Measurements from ENCODE around the gene ONECUT3. TPM values are rescaled to one million over a fixed set of nuclear protein-coding genes. Genes with fewer than 3 reads are reported as not detected.

ONECUT3 gene
- total RNA-seq, 2 experiments from 2014 or later = not detected

DNA sequence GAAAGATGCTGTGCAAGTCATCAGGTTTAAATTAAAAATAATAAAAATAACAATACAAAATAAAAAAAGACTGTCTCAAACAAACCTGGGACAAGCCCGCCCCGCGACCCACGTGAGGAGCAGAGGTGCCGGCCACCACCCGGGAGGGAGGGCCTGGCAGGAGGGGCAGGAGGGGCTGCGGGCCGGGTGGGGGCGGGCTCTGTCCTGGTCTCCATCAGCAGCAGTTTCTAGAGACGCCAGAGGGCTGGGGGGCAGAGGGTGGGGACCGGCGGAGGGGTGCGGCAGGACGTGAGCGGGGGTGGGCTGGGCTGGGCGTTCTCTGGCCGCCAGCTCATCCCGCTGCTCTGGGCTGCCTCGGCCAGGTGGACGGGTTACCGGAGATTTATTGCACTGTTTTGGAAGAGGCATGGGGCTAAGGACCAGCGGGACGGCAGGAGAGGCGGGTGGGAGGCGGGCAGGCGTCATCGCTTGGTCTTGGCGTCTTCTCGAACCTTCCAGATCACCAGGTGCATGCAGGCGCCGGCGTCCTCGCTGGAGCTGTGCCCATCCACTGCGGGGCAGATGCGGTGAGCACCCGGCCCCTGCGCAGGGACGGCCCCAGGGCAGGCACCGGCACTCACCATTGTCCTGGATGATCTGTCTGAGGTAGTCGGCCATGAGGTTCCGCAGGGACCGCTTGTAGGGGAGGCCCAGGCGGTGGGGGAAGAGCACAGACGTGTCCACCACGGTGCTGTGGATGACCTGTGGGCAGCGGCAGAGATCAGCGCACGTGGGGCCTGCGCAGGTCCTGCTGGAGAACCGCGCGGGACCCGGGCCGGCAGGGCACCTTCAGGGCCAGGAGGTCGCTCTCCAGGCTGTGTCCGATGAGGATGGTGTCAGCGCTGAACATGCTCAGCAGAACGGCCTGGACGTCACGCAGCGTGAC lies 62.6 kb downstream of the ONECUT3 start:
- BruUV-seq (replicated peaks) = no TSS peak
- H2AFZ ChIP-seq (ENCODE audit: low read length) = no peak overlapping the region

DNA sequence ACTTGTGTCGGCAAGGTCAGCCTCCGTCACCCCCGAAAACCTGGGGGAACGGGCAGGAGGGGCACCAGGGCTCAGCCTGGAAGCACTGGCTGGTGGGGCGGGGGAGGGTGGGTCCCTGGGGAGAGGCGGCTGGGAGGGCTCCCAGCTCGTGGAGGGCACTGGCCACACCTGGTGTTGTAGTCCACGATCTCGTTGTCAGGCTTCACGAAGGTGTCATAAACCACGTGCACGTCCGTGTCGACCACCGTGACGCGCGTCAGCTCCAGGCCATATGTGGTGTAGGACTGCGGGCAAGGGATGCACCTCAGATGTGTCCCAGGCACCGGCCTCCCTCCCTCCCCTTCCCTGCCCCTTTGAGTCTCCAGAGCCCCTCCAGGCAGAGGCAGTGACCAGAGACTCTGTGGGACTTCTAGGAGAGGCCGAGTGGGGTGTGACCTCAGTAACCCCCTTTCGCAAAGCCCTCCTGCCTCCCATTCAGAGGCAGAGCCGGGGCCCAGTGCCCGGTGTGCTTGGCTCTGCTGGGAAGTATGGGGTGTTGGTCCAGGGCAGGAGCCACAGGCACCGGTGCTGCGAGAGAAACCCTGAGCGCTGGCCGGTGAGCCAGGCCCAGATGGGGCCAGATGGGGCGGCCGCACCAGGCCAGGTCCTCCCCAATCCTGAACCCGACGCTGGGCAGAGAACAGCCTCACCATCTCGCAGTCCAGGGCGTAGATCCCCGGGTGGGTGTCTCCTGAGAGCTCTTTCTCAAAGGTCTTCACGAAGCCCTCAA lies 63.4 kb downstream of the ONECUT3 start:
- intact Hi-C loops (cut with micrococcal nuclease; ENCODE audit: unreplicated experiment) = no loop called here
- H3K9me3 ChIP-seq (ENCODE audit: low read length) = no peaks in the 10 kb centered on the region
- no peaks in the 10 kb centered on the region for H3K79me2 ChIP-seq (ENCODE audit: insufficient read depth, low read depth, low read length)
- no peaks in the 10 kb centered on the region for H4K20me1 ChIP-seq (ENCODE audit: insufficient read depth, low read length)
- POLR2A ChIA-PET = no interaction called here
- H2AFZ ChIP-seq (ENCODE audit: low read length) = no peak overlapping the region
- no peak overlapping the region for H3K4me2 ChIP-seq (ENCODE audit: low read length)
- DNase-seq (ENCODE audit: low spot score) = no peak
- no TSS peak for BruUV-seq (replicated peaks)
- H3K9me2 ChIP-seq (ENCODE audit: insufficient read depth, low read length) = no peaks in the 10 kb centered on the region
- H3K27ac ChIP-seq (ENCODE audit: low read depth, low read length, poor library complexity, severe bottlenecking) = no peak overlapping the region
- CTCF ChIA-PET (ENCODE audit: unreplicated experiment) = no interaction called here
- H3K36me3 ChIP-seq (ENCODE audit: insufficient read depth, low read length) = peaks cover 61% of the 10 kb centered on the region
- H3K4me1 ChIP-seq (ENCODE audit: insufficient read depth, low read length, poor library complexity, severe bottlenecking) = peaks cover 12% of the 10 kb centered on the region
- no peak for TF ChIP-seq EZH2phosphoT487 (IDR thresholded peaks at IDR 0.05; ENCODE audit: borderline replicate concordance, low read depth, low read length)
- TF ChIP-seq, protein P1, sequence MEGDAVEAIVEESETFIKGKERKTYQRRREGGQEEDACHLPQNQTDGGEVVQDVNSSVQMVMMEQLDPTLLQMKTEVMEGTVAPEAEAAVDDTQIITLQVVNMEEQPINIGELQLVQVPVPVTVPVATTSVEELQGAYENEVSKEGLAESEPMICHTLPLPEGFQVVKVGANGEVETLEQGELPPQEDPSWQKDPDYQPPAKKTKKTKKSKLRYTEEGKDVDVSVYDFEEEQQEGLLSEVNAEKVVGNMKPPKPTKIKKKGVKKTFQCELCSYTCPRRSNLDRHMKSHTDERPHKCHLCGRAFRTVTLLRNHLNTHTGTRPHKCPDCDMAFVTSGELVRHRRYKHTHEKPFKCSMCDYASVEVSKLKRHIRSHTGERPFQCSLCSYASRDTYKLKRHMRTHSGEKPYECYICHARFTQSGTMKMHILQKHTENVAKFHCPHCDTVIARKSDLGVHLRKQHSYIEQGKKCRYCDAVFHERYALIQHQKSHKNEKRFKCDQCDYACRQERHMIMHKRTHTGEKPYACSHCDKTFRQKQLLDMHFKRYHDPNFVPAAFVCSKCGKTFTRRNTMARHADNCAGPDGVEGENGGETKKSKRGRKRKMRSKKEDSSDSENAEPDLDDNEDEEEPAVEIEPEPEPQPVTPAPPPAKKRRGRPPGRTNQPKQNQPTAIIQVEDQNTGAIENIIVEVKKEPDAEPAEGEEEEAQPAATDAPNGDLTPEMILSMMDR (conservative IDR thresholded peaks at IDR 0.05; ENCODE audit: low read length) = no peak
- no peak overlapping the region for H3K4me3 ChIP-seq (ENCODE audit: low read depth, low read length, poor library complexity, severe bottlenecking)

More for the DNA sequence above, 62.6 kb downstream of the ONECUT3 start:
- peaks cover 55% of the 10 kb centered on the region for H3K36me3 ChIP-seq (ENCODE audit: insufficient read depth, low read length)
- no peaks in the 10 kb centered on the region for H4K20me1 ChIP-seq (ENCODE audit: insufficient read depth, low read length)
- no peak overlapping the region for H3K27ac ChIP-seq (ENCODE audit: low read depth, low read length, poor library complexity, severe bottlenecking)
- POLR2A ChIA-PET = no interaction called here
- no peak overlapping the region for H3K4me2 ChIP-seq (ENCODE audit: low read length)
- no peaks in the 10 kb centered on the region for H3K9me2 ChIP-seq (ENCODE audit: insufficient read depth, low read length)
- H3K9me3 ChIP-seq (ENCODE audit: low read length) = no peaks in the 10 kb centered on the region
- H3K4me3 ChIP-seq (ENCODE audit: low read depth, low read length, poor library complexity, severe bottlenecking) = no peak overlapping the region
- H3K4me1 ChIP-seq (ENCODE audit: insufficient read depth, low read length, poor library complexity, severe bottlenecking) = peaks cover 18% of the 10 kb centered on the region
- DNase-seq (ENCODE audit: low spot score) = no peak
- TF ChIP-seq, protein P1 (conservative IDR thresholded peaks at IDR 0.05; ENCODE audit: low read length) = no peak
- no peak for TF ChIP-seq EZH2phosphoT487 (IDR thresholded peaks at IDR 0.05; ENCODE audit: borderline replicate concordance, low read depth, low read length)
- intact Hi-C loops (cut with micrococcal nuclease; ENCODE audit: unreplicated experiment) = no loop called here
- H3K79me2 ChIP-seq (ENCODE audit: insufficient read depth, low read depth, low read length) = no peaks in the 10 kb centered on the region
- CTCF ChIA-PET (ENCODE audit: unreplicated experiment) = no interaction called here

Measured in OCI-LY7 (cell line).